Vagina (tissue), 2 donors: ENCODE measurements around the gene TM7SF2.

Experiments
- CTCF ChIP-seq, 3 experiments: fragments of 450-650 bp in 2 of 3; fragments of 200-600 bp in 1 of 3; sonication (generic) in 1 of 3; IDR thresholded peaks; one replicate each; pipeline ENCODE4 v1.5.1; 2017 to 2019; ENCODE audit warnings: antibody characterized with exemption in 3 of 3, mild to moderate bottlenecking in 2 of 3, moderate library complexity in 2 of 3
- POLR2AphosphoS5 ChIP-seq, 2 donors: sonication (generic); formaldehyde crosslinking; IDR thresholded peaks; one replicate each; pipeline ENCODE4 v1.9.0; 2017; ENCODE audit warnings: antibody characterized with exemption in 2 of 2, mild to moderate bottlenecking in 2 of 2, low read depth in 1 of 2; ENCODE audit not compliant: insufficient read depth in 1 of 2

- TF ChIP-seq CTCF (IDR thresholded peaks at IDR 0.05), result no peak
- no peak for TF ChIP-seq POLR2AphosphoS5 (IDR thresholded peaks at IDR 0.05; ENCODE audit: insufficient read depth in 1 of 2, low read depth in 1 of 2)
Observed at GRCh38 chr11:65148657-65149056, 37.0 kb downstream of the TM7SF2 start.
